ENCODE data around the gene LIN28A.
A peak's percentile ranks its signal among the peaks of the same experiment; 100 is the strongest.

LIN28A gene

DNA sequence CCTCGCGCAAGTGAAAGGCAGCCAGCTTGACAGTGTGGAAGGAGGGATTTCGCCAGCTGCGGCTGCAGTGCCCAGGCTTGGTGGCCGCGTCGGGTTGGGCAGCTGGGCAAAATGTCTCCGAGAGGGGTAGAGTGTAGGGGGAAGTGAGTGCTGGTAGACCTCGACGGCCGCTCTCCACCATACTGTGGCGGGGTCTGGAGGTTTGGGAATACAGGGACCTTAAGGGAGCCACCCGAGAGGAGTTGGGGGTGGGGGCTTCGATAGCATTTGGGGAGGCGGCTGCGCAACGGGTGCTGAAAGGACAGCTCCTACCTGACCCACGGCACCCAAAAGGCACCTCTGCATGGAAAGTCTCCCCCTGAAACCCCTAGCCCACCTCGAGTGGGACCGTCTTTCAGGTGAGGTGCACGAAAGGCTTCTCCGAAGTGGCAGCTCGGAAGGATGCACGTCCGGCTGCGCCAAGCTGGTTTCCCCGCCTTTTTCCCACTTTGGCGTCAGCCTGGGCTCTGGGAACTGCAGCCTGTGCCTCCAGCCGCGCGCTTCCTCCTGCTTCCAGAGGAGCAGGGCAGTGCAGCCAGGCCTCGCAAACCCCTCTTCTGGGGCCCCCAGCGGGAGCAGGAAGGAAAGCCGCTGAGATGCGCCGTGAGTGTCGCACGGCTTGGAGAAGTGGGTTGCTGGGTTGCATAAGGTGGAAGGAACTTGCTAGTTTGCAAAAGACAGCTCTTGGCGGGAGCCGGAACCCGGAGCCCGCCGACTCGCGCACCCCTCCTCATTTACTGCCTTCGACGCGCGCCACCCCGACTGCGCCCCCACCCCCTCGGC lies 61.1 kb downstream of the LIN28A start (continued):
- TF ChIP-seq ZXDB (tag by site-specific recombination; IDR thresholded peaks at IDR 0.05) (peak; percentile 38), ZNF707 (tag by site-specific recombination; IDR thresholded peaks at IDR 0.05) (no peak), ZNF629 (tag by site-specific recombination; IDR thresholded peaks at IDR 0.05) (peak; percentile 18), MYNN (tag by site-specific recombination; IDR thresholded peaks at IDR 0.05; ENCODE audit: borderline replicate concordance) (no peak), ZNF350 (tag by site-specific recombination; IDR thresholded peaks at IDR 0.05) (no peak), ZNF138 (tag by site-specific recombination; IDR thresholded peaks at IDR 0.05; ENCODE audit: borderline replicate concordance) (no peak), ZNF600 (tag by site-specific recombination; IDR thresholded peaks at IDR 0.05) (peak; percentile 76), ZNF423 (tag by site-specific recombination; IDR thresholded peaks at IDR 0.05) (no peak; the same call in 1 of the 2 replicates), KLF16 (tag by site-specific recombination; IDR thresholded peaks at IDR 0.05) (no peak), ZNF514 (tag by site-specific recombination; IDR thresholded peaks at IDR 0.05) (no peak), ZNF837 (tag by site-specific recombination; IDR thresholded peaks at IDR 0.05) (no peak), BCL11A (tag by site-specific recombination; IDR thresholded peaks at IDR 0.05; ENCODE audit: low read depth) (no peak; the same call in 1 of the 2 replicates), ZNF530 (tag by site-specific recombination; IDR thresholded peaks at IDR 0.05; ENCODE audit: low read depth) (no peak), ZFP37 (tag by site-specific recombination; IDR thresholded peaks at IDR 0.05) (0 out of 2 replicates have a peak, but pooled peaks have one; percentile 57), OSR2 (tag by site-specific recombination; IDR thresholded peaks at IDR 0.05) (peak; percentile 66), SCRT1 (tag by site-specific recombination; IDR thresholded peaks at IDR 0.05; ENCODE audit: borderline replicate concordance) (no peak), MZF1 (tag by site-specific recombination; IDR thresholded peaks at IDR 0.05; ENCODE audit: borderline replicate concordance) (no peak), ZNF140 (tag by site-specific recombination; IDR thresholded peaks at IDR 0.05) (no peak)
- TF ChIP-seq, protein P1, sequence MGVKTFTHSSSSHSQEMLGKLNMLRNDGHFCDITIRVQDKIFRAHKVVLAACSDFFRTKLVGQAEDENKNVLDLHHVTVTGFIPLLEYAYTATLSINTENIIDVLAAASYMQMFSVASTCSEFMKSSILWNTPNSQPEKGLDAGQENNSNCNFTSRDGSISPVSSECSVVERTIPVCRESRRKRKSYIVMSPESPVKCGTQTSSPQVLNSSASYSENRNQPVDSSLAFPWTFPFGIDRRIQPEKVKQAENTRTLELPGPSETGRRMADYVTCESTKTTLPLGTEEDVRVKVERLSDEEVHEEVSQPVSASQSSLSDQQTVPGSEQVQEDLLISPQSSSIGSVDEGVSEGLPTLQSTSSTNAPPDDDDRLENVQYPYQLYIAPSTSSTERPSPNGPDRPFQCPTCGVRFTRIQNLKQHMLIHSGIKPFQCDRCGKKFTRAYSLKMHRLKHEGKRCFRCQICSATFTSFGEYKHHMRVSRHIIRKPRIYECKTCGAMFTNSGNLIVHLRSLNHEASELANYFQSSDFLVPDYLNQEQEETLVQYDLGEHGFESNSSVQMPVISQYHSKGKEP (tag by site-specific recombination; IDR thresholded peaks at IDR 0.05), result peak; percentile 51; the same call in 1 of the 2 replicates
- TF ChIP-seq, protein P2, sequence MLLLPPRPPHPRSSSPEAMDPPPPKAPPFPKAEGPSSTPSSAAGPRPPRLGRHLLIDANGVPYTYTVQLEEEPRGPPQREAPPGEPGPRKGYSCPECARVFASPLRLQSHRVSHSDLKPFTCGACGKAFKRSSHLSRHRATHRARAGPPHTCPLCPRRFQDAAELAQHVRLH (tag by site-specific recombination; IDR thresholded peaks at IDR 0.05), result no peak
- TF ChIP-seq, protein P3, sequence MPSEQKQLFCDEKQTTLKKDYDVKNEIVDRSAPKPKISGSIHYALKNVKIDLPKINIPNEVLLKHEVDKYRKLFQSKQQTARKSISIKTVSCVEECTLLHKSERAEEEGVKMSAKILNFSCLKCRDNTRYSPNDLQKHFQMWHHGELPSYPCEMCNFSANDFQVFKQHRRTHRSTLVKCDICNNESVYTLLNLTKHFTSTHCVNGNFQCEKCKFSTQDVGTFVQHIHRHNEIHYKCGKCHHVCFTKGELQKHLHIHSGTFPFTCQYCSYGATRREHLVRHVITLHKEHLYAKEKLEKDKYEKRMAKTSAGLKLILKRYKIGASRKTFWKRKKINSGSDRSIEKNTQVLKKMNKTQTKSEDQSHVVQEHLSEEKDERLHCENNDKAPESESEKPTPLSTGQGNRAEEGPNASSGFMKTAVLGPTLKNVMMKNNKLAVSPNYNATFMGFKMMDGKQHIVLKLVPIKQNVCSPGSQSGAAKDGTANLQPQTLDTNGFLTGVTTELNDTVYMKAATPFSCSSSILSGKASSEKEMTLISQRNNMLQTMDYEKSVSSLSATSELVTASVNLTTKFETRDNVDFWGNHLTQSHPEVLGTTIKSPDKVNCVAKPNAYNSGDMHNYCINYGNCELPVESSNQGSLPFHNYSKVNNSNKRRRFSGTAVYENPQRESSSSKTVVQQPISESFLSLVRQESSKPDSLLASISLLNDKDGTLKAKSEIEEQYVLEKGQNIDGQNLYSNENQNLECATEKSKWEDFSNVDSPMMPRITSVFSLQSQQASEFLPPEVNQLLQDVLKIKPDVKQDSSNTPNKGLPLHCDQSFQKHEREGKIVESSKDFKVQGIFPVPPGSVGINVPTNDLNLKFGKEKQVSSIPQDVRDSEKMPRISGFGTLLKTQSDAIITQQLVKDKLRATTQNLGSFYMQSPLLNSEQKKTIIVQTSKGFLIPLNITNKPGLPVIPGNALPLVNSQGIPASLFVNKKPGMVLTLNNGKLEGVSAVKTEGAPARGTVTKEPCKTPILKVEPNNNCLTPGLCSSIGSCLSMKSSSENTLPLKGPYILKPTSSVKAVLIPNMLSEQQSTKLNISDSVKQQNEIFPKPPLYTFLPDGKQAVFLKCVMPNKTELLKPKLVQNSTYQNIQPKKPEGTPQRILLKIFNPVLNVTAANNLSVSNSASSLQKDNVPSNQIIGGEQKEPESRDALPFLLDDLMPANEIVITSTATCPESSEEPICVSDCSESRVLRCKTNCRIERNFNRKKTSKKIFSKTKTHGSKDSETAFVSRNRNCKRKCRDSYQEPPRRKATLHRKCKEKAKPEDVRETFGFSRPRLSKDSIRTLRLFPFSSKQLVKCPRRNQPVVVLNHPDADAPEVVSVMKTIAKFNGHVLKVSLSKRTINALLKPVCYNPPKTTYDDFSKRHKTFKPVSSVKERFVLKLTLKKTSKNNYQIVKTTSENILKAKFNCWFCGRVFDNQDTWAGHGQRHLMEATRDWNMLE (tag by site-specific recombination; conservative IDR thresholded peaks at IDR 0.05; ENCODE audit: low read depth), result no peak
- TF ChIP-seq, protein P4, sequence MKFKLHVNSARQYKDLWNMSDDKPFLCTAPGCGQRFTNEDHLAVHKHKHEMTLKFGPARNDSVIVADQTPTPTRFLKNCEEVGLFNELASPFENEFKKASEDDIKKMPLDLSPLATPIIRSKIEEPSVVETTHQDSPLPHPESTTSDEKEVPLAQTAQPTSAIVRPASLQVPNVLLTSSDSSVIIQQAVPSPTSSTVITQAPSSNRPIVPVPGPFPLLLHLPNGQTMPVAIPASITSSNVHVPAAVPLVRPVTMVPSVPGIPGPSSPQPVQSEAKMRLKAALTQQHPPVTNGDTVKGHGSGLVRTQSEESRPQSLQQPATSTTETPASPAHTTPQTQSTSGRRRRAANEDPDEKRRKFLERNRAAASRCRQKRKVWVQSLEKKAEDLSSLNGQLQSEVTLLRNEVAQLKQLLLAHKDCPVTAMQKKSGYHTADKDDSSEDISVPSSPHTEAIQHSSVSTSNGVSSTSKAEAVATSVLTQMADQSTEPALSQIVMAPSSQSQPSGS (tag by site-specific recombination; IDR thresholded peaks at IDR 0.05; ENCODE audit: low read depth), result no peak
- TF ChIP-seq, protein P5, sequence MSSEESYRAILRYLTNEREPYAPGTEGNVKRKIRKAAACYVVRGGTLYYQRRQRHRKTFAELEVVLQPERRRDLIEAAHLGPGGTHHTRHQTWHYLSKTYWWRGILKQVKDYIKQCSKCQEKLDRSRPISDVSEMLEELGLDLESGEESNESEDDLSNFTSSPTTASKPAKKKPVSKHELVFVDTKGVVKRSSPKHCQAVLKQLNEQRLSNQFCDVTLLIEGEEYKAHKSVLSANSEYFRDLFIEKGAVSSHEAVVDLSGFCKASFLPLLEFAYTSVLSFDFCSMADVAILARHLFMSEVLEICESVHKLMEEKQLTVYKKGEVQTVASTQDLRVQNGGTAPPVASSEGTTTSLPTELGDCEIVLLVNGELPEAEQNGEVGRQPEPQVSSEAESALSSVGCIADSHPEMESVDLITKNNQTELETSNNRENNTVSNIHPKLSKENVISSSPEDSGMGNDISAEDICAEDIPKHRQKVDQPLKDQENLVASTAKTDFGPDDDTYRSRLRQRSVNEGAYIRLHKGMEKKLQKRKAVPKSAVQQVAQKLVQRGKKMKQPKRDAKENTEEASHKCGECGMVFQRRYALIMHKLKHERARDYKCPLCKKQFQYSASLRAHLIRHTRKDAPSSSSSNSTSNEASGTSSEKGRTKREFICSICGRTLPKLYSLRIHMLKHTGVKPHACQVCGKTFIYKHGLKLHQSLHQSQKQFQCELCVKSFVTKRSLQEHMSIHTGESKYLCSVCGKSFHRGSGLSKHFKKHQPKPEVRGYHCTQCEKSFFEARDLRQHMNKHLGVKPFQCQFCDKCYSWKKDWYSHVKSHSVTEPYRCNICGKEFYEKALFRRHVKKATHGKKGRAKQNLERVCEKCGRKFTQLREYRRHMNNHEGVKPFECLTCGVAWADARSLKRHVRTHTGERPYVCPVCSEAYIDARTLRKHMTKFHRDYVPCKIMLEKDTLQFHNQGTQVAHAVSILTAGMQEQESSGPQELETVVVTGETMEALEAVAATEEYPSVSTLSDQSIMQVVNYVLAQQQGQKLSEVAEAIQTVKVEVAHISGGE (tag by site-specific recombination; conservative IDR thresholded peaks at IDR 0.05; ENCODE audit: low read depth), result peak; percentile 54
- TF ChIP-seq, protein P6, sequence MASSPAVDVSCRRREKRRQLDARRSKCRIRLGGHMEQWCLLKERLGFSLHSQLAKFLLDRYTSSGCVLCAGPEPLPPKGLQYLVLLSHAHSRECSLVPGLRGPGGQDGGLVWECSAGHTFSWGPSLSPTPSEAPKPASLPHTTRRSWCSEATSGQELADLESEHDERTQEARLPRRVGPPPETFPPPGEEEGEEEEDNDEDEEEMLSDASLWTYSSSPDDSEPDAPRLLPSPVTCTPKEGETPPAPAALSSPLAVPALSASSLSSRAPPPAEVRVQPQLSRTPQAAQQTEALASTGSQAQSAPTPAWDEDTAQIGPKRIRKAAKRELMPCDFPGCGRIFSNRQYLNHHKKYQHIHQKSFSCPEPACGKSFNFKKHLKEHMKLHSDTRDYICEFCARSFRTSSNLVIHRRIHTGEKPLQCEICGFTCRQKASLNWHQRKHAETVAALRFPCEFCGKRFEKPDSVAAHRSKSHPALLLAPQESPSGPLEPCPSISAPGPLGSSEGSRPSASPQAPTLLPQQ (tag by site-specific recombination; IDR thresholded peaks at IDR 0.05), result no peak; the same call in 1 of the 2 replicates

Measured in HEK293 (cell line).